HFF-Myc (cell line): Measurements from ENCODE around the gene ALDH1L2.

Source experiments
- DNase-seq: peaks from one replicate; pipeline ENCODE4 v3.0.0-alpha.2; 2011; ENCODE audit warnings: low read depth; ENCODE audit errors: extremely low read depth
- H3K4me3 ChIP-seq: replicated peaks from 2 replicates; pipeline ENCODE4 v1.5.1; 2011; ENCODE audit warnings: low read depth, mild to moderate bottlenecking, control low read depth, low read length
- TF ChIP-seq, protein P1 (sequence below): IDR thresholded peaks from 2 replicates; pipeline ENCODE4 v1.5.1; 2012; ENCODE audit warnings: mild to moderate bottlenecking, low read depth, low read length, control low read depth; ENCODE audit errors: missing control alignments

Gene ALDH1L2

DNA sequence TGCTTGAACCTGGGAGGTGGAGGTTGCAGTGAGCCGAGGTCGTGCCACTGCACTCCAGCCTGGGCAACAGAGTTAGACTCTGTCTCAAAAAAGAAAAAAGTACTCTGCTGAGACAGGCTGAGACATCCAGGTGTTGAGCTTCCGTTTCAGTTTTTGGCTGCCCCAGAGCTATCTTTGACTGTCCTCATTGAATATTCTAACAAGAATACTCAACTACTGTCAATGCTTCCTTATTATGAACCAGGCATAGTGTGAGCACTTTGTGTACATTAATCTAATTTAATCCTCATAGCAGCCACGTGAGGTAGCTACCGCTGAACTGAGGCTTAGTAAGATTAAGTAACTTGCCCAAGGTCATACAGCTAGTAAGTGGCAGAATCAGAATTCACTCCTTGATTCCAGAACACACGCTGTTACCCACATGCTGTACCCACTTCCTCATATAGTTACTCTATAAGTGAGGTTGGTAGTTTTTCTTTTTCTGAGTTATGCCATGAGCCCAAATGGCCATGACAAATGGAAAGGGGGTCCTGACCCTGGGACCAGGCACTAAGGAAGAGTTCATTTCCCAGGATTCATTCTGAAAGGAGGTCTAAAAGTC lies 11.3 kb downstream of the ALDH1L2 start:
- no peak for DNase-seq
- H3K4me3 ChIP-seq, result no peak overlapping the region

DNA sequence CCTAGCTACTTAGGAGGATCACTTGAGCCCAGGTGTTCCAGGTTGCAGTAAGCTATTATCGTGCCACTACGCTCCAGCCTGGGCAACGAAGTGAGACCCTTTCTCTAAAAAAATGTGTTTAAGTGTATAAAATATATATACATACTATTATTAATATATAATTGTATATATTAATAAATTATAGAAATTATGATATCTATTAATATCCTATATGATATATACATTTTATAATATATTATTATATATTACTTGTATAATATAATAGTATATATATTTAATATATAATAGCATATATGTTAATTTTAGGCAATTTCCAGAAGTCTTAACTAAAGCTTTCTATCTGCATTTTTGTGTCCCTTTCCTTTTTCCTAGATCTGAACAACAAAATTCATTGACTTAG lies 12.3 kb downstream of the ALDH1L2 start:
- DNase-seq, result no peak
- TF ChIP-seq, protein P1, sequence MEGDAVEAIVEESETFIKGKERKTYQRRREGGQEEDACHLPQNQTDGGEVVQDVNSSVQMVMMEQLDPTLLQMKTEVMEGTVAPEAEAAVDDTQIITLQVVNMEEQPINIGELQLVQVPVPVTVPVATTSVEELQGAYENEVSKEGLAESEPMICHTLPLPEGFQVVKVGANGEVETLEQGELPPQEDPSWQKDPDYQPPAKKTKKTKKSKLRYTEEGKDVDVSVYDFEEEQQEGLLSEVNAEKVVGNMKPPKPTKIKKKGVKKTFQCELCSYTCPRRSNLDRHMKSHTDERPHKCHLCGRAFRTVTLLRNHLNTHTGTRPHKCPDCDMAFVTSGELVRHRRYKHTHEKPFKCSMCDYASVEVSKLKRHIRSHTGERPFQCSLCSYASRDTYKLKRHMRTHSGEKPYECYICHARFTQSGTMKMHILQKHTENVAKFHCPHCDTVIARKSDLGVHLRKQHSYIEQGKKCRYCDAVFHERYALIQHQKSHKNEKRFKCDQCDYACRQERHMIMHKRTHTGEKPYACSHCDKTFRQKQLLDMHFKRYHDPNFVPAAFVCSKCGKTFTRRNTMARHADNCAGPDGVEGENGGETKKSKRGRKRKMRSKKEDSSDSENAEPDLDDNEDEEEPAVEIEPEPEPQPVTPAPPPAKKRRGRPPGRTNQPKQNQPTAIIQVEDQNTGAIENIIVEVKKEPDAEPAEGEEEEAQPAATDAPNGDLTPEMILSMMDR, result no peak
- no peak overlapping the region for H3K4me3 ChIP-seq

More for the DNA sequence above, 11.3 kb downstream of the ALDH1L2 start:
- TF ChIP-seq, protein P1, result no peak

DNA sequence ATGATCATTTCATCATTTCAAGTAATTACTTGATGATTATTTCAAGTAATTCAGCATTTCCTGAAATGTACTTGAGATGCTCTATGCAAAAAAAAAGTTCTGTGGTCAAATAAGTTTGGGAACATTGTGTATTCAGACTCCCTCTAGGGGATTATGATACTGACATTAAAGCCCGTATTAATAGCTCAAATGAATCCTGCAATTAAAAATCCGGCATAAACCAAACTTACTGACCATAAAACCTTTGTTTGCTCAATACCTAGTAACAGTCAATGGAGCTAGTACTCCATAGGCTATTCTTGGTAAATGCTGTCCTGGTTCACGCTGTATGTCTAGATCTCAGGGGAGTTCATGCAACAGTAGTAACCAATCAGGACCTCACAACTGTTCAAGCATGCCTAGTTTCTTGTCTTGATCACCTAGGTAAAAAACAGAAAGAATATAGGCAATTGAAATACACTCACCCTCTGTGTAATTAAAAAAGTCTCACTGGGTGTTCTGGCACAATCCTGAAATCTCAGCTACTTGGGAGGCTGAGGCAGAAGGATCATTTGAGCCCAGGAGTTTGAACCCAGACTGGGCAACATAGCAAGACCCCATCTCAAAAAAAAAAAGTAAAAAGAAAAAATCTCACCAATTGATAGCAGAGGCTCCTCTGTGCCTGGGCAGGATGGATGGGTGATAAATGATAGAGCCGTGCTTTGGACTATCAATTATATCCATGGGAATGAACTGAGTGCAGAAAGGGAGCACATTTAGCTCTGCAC lies 14.1 kb downstream of the ALDH1L2 start:
- H3K4me3 ChIP-seq, result no peak overlapping the region
- TF ChIP-seq, protein P1, result no peak
- DNase-seq, result no peak

DNA sequence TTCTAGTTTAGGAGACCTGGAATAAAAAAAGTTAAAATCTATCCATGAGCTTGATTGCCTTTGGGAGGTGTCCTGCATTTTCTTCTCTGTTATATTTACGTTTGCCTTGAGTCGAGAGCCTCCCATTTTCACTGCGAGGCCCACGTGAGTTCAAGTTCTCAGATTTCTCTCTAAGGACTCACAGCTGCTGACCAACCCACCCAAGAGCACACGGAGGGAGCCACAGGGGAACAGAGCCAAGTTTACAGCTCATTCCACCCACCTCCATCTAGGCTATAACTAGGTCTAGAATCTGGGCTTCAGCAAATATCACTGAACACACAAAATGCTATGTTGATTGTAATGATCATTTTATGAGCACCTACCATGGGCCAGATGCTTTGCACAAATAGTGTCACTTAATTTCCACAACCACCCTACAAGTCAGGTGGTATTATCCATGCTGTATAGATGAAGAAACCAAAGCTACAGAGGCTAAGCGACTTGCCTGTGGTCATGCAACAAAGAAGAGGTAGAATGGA lies 16.7 kb downstream of the ALDH1L2 start:
- TF ChIP-seq, protein P1, result no peak
- H3K4me3 ChIP-seq, result no peak overlapping the region
- DNase-seq, result no peak

DNA sequence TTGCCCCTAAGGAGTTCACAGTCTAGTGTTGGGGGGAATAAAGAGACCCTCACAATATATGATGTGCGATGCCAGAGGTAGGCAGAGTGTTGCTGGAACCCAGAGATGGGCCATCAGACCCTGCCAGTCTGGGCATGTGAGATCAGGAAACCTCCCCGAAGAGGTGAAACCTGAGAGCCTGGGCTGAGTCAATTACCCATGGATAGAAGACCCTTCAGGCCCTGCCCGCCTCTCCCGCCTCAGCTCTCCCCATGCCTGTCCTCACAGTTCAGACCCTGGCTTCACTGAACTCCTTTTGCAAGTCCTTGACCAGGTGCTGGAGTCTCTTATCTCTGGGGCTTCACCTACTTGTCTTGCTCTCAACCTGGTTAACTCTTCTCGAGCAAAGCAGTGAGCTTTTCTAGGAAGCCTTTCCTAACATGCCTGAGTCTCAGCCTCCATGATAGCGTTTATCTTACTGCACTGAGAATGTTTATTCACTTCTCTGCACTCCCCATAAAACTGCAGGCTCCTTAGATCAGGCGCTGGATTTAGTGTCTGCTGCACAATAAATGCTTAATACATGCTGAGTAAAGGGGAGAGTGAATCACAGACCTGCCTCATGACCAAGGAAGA lies 19.6 kb downstream of the ALDH1L2 start:
- DNase-seq, result no peak
- TF ChIP-seq, protein P1, result no peak
- H3K4me3 ChIP-seq, result no peak overlapping the region

DNA sequence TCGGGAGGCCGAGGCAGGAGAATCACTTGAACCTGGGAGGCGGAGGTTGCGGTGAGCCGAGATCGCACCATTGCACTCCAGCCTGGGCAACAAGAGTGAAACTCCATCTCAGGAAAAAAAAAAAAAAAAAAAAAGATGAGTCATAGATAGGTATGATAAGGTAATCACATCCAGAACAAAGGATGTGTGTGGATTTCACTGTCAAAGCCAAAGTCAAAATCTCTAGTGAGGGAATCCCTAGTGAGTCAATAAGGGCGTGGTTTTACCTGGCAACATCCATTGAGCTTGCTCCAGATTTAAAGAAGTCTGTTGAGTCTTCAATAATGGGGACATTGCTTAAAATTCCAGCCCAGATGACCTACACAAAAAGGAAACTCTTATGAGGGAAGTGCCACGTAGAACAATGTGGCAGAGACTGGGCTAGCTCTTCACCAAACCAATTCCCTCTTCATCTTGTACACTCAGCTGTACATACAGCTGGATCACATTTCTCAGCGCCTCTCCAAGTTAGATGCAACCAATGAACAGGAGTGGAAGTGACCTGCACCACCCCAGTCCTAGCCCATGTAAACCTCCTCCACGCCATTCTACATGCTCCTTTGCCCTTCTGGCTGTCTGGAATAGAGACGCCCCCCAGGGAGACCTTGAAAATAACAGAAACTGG lies 23.4 kb downstream of the ALDH1L2 start:
- H3K4me3 ChIP-seq, result no peak overlapping the region
- TF ChIP-seq, protein P1, result no peak
- DNase-seq, result no peak
